HepG2 (cell line): ENCODE measurements around the gene FBXW8. TPM values are rescaled to one million over a fixed set of nuclear protein-coding genes. Genes with fewer than 3 reads are reported as not detected.

Source experiments
- ATF1 ChIP-seq: IDR thresholded peaks from 2 replicates; pipeline ENCODE4 v1.6.1; 2016; ENCODE audit warnings: mild to moderate bottlenecking, control low read depth
- ATF7-NPFF ChIP-seq: sonication (generic); formaldehyde crosslinking; IDR thresholded peaks from 2 replicates; pipeline ENCODE4 v1.8.1; 2023; ENCODE audit warnings: mild to moderate bottlenecking, low read depth, missing genetic modification reagents, moderate library complexity
- PHF5A ChIP-seq: IDR thresholded peaks from one replicate; pipeline ENCODE4 v1.6.1; 2018; ENCODE audit warnings: low read depth, missing genetic modification reagents; ENCODE audit not compliant: unreplicated experiment
- SMAD9 ChIP-seq: sonication (generic); formaldehyde crosslinking; IDR thresholded peaks from 2 replicates; pipeline ENCODE4 v1.5.1; 2020; ENCODE audit warnings: mild to moderate bottlenecking, missing genetic modification reagents
- ZKSCAN5 ChIP-seq: sonication (generic); formaldehyde crosslinking; IDR thresholded peaks from 2 replicates; pipeline ENCODE4 v1.5.1; 2020; ENCODE audit warnings: mild to moderate bottlenecking, missing genetic modification reagents
- ZNF280D ChIP-seq: sonication (generic); formaldehyde crosslinking; IDR thresholded peaks from 2 replicates; pipeline ENCODE4 v1.5.1; 2020; ENCODE audit warnings: mild to moderate bottlenecking, missing genetic modification reagents
- ZNF569 ChIP-seq: sonication (generic); formaldehyde crosslinking; IDR thresholded peaks from 2 replicates; pipeline ENCODE4 v1.5.0; 2020; ENCODE audit warnings: mild to moderate bottlenecking, missing genetic modification reagents, moderate library complexity, borderline replicate concordance
- ZNF720 ChIP-seq: sonication (generic); formaldehyde crosslinking; IDR thresholded peaks from 2 replicates; pipeline ENCODE4 v1.4.0; 2020; ENCODE audit warnings: missing genetic modification reagents
- ZNF777 ChIP-seq: sonication (generic); formaldehyde crosslinking; IDR thresholded peaks from 2 replicates; pipeline ENCODE4 v1.4.0; 2020; ENCODE audit warnings: missing genetic modification reagents
- ZSCAN31 ChIP-seq: sonication (generic); formaldehyde crosslinking; IDR thresholded peaks from 2 replicates; pipeline ENCODE4 v1.5.0; 2020; ENCODE audit warnings: low read depth, mild to moderate bottlenecking, missing genetic modification reagents
- polyA plus RNA-seq, 8 experiments: library from polyadenylated mRNA; depleted of rRNA in 3 of 8; stranded (reverse) in 7 of 8; unstranded in 1 of 8; fragments of >200 nt; fragmentation: Illumina TruSeq in 4 of 8; extraction: Trizol in 4 of 8; gene quantifications; 2 replicates each; pipeline versions ENCODE4 v1.2.1 to v1.2.3, GENCODE V29; 2011 to 2016; ENCODE audit warnings: low read depth in 4 of 8, missing spikeins in 1 of 8, mixed read lengths in 1 of 8; ENCODE audit not compliant: insufficient read depth in 1 of 8
- total RNA-seq, 5 experiments: library from RNA; depleted of rRNA; stranded (reverse); fragments of >200 nt; fragmentation: Illumina TruSeq; extraction: Trizol; gene quantifications; 2 replicates each; pipeline ENCODE4 v1.2.3, GENCODE V29; 2016; ENCODE audit warnings: low read depth in 1 of 5
- TF ChIP-seq, protein P1 (sequence below): sonication (generic); formaldehyde crosslinking; IDR thresholded peaks from 2 replicates; pipeline ENCODE4 v1.9.0; 2021; ENCODE audit warnings: missing genetic modification reagents, mild to moderate bottlenecking, borderline replicate concordance
- TF ChIP-seq, protein P2 (sequence below): sonication (generic); formaldehyde crosslinking; IDR thresholded peaks from 2 replicates; pipeline ENCODE4 v1.4.0; 2020; ENCODE audit warnings: missing genetic modification reagents
- TF ChIP-seq, protein P3 (sequence below): sonication (generic); formaldehyde crosslinking; IDR thresholded peaks from 2 replicates; pipeline ENCODE4 v1.4.0; 2020; ENCODE audit warnings: missing genetic modification reagents, borderline replicate concordance
- TF ChIP-seq, protein P4 (sequence below): sonication (generic); formaldehyde crosslinking; IDR thresholded peaks from 2 replicates; pipeline ENCODE4 v1.8.1; 2023; ENCODE audit warnings: mild to moderate bottlenecking, inconsistent platforms, moderate library complexity, missing genetic modification reagents, borderline replicate concordance

Gene FBXW8
- total and polyA plus RNA-seq, 2 of the 13 experiments (the other 11 are each of a cell fraction or from before 2014, with no cell fraction given) = 5.1 to 5.9 TPM

- TF ChIP-seq, protein P1, sequence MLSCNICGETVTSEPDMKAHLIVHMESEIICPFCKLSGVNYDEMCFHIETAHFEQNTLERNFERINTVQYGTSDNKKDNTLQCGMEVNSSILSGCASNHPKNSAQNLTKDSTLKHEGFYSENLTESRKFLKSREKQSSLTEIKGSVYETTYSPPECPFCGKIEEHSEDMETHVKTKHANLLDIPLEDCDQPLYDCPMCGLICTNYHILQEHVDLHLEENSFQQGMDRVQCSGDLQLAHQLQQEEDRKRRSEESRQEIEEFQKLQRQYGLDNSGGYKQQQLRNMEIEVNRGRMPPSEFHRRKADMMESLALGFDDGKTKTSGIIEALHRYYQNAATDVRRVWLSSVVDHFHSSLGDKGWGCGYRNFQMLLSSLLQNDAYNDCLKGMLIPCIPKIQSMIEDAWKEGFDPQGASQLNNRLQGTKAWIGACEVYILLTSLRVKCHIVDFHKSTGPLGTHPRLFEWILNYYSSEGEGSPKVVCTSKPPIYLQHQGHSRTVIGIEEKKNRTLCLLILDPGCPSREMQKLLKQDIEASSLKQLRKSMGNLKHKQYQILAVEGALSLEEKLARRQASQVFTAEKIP = no peak
- TF ChIP-seq ZSCAN31 = no peak
- no peak for TF ChIP-seq ZNF777 (CRISPR knock-in tag)
- no peak for TF ChIP-seq ZNF280D
- TF ChIP-seq ZNF569 (CRISPR knock-in tag) = no peak
- no peak for TF ChIP-seq PHF5A (CRISPR knock-in tag)
- TF ChIP-seq ZNF720 (CRISPR knock-in tag) = no peak
- no peak for TF ChIP-seq ATF1
- TF ChIP-seq, protein P2, sequence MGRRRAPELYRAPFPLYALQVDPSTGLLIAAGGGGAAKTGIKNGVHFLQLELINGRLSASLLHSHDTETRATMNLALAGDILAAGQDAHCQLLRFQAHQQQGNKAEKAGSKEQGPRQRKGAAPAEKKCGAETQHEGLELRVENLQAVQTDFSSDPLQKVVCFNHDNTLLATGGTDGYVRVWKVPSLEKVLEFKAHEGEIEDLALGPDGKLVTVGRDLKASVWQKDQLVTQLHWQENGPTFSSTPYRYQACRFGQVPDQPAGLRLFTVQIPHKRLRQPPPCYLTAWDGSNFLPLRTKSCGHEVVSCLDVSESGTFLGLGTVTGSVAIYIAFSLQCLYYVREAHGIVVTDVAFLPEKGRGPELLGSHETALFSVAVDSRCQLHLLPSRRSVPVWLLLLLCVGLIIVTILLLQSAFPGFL (CRISPR knock-in tag) = no peak
- no peak for TF ChIP-seq SMAD9 (CRISPR knock-in tag)
- no peak for TF ChIP-seq ATF7-NPFF
- TF ChIP-seq, protein P3, sequence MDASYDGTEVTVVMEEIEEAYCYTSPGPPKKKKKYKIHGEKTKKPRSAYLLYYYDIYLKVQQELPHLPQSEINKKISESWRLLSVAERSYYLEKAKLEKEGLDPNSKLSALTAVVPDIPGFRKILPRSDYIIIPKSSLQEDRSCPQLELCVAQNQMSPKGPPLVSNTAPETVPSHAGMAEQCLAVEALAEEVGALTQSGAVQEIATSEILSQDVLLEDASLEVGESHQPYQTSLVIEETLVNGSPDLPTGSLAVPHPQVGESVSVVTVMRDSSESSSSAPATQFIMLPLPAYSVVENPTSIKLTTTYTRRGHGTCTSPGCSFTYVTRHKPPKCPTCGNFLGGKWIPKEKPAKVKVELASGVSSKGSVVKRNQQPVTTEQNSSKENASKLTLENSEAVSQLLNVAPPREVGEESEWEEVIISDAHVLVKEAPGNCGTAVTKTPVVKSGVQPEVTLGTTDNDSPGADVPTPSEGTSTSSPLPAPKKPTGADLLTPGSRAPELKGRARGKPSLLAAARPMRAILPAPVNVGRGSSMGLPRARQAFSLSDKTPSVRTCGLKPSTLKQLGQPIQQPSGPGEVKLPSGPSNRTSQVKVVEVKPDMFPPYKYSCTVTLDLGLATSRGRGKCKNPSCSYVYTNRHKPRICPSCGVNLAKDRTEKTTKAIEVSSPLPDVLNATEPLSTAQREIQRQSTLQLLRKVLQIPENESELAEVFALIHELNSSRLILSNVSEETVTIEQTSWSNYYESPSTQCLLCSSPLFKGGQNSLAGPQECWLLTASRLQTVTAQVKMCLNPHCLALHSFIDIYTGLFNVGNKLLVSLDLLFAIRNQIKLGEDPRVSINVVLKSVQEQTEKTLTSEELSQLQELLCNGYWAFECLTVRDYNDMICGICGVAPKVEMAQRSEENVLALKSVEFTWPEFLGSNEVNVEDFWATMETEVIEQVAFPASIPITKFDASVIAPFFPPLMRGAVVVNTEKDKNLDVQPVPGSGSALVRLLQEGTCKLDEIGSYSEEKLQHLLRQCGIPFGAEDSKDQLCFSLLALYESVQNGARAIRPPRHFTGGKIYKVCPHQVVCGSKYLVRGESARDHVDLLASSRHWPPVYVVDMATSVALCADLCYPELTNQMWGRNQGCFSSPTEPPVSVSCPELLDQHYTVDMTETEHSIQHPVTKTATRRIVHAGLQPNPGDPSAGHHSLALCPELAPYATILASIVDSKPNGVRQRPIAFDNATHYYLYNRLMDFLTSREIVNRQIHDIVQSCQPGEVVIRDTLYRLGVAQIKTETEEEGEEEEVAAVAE (CRISPR knock-in tag) = no peak
- TF ChIP-seq ZKSCAN5 = no peak
- TF ChIP-seq, protein P4, sequence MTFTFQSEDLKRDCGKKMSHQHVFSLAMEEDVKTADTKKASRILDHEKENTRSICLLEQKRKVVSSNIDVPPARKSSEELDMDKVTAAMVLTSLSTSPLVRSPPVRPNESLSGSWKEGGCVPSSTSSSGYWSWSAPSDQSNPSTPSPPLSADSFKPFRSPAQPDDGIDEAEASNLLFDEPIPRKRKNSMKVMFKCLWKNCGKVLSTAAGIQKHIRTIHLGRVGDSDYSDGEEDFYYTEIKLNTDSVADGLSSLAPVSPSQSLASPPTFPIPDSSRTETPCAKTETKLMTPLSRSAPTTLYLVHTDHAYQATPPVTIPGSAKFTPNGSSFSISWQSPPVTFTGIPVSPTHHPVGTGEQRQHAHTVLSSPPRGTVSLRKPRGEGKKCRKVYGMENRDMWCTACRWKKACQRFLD = no peak
Observed at GRCh38 chr12:117024961-117025480, 114.3 kb downstream of the FBXW8 start (continued).
